HepG2 (cell line): Measurements from ENCODE around the gene C14orf119. TPM values are rescaled to one million over a fixed set of nuclear protein-coding genes. Genes with fewer than 3 reads are reported as not detected.

Experiments used
- CBX5 ChIP-seq: sonication (generic); formaldehyde crosslinking; IDR thresholded peaks from 2 replicates; pipeline ENCODE4 v1.4.0; 2020; ENCODE audit warnings: missing genetic modification reagents, borderline replicate concordance
- EEA1 ChIP-seq: sonication (generic); formaldehyde crosslinking; IDR thresholded peaks from 2 replicates; pipeline ENCODE4 v1.5.1; 2020; ENCODE audit warnings: mild to moderate bottlenecking, missing genetic modification reagents, borderline replicate concordance
- FOSL1 ChIP-seq: sonication (generic); formaldehyde crosslinking; IDR thresholded peaks from 2 replicates; pipeline ENCODE4 v1.9.0; 2021; ENCODE audit warnings: missing genetic modification reagents, borderline replicate concordance
- IRF2 ChIP-seq: IDR thresholded peaks from 2 replicates; pipeline ENCODE4 v1.6.1; 2018; ENCODE audit warnings: missing genetic modification reagents, missing compliant biosample characterization
- MTA1 ChIP-seq: sonication (generic); formaldehyde crosslinking; IDR thresholded peaks from 2 replicates; pipeline ENCODE4 v1.4.0; 2020; ENCODE audit warnings: missing genetic modification reagents, mild to moderate bottlenecking, borderline replicate concordance
- RBFOX2 ChIP-seq: fragments of 200-400 bp; formaldehyde crosslinking; IDR thresholded peaks from 2 replicates; pipeline ENCODE4 v1.6.1; 2017; ENCODE audit warnings: low read depth, mild to moderate bottlenecking, low read length
- RFX3 ChIP-seq: IDR thresholded peaks from 2 replicates; pipeline ENCODE4 v1.6.1; 2016; ENCODE audit warnings: missing biosample characterization, missing genetic modification reagents
- SATB2 ChIP-seq: sonication (generic); formaldehyde crosslinking; IDR thresholded peaks from 2 replicates; pipeline ENCODE4 v1.5.0; 2020; ENCODE audit warnings: missing genetic modification reagents
- SMAD3 ChIP-seq: sonication (generic); formaldehyde crosslinking; IDR thresholded peaks from 2 replicates; pipeline ENCODE4 v1.4.0; 2020; ENCODE audit warnings: missing genetic modification reagents
- SRSF9 ChIP-seq: fragments of 200-400 bp; formaldehyde crosslinking; IDR thresholded peaks from 2 replicates; pipeline ENCODE4 v1.6.1; 2018; ENCODE audit warnings: borderline replicate concordance, mild to moderate bottlenecking, low read depth, low read length; ENCODE audit not compliant: insufficient read depth, poor library complexity, severe bottlenecking
- ZEB1 ChIP-seq: IDR thresholded peaks from 2 replicates; pipeline ENCODE4 v1.6.1; 2012; ENCODE audit warnings: mild to moderate bottlenecking, low read depth, inconsistent platforms; ENCODE audit not compliant: insufficient replicate concordance
- ZNF138 ChIP-seq: sonication (generic); formaldehyde crosslinking; IDR thresholded peaks from 2 replicates; pipeline ENCODE4 v1.5.0; 2020; ENCODE audit warnings: mild to moderate bottlenecking, low read depth, missing genetic modification reagents
- ZNF251 ChIP-seq: sonication (generic); formaldehyde crosslinking; IDR thresholded peaks from 2 replicates; pipeline ENCODE4 v1.9.0; 2021; ENCODE audit warnings: mild to moderate bottlenecking, missing genetic modification reagents
- ZNF256 ChIP-seq: sonication (generic); formaldehyde crosslinking; conservative IDR thresholded peaks from 2 replicates; pipeline ENCODE4 v1.4.0; 2020; ENCODE audit warnings: missing genetic modification reagents
- ZNF335 ChIP-seq: sonication (generic); formaldehyde crosslinking; IDR thresholded peaks from 2 replicates; pipeline ENCODE4 v1.4.0; 2020; ENCODE audit warnings: missing genetic modification reagents
- ZNF598 ChIP-seq: sonication (generic); formaldehyde crosslinking; IDR thresholded peaks from 2 replicates; pipeline ENCODE4 v1.5.1; 2020; ENCODE audit warnings: mild to moderate bottlenecking, missing genetic modification reagents, borderline replicate concordance
- polyA plus RNA-seq, 8 experiments: library from polyadenylated mRNA; depleted of rRNA in 3 of 8; stranded (reverse) in 7 of 8; unstranded in 1 of 8; fragments of >200 nt; fragmentation: Illumina TruSeq in 4 of 8; extraction: Trizol in 4 of 8; gene quantifications; 2 replicates each; pipeline versions ENCODE4 v1.2.1 to v1.2.3, GENCODE V29; 2011 to 2016; ENCODE audit warnings: low read depth in 4 of 8, missing spikeins in 1 of 8, mixed read lengths in 1 of 8; ENCODE audit not compliant: insufficient read depth in 1 of 8
- total RNA-seq, 5 experiments: library from RNA; depleted of rRNA; stranded (reverse); fragments of >200 nt; fragmentation: Illumina TruSeq; extraction: Trizol; gene quantifications; 2 replicates each; pipeline ENCODE4 v1.2.3, GENCODE V29; 2016; ENCODE audit warnings: low read depth in 1 of 5
- TF ChIP-seq, protein P1 (sequence below): IDR thresholded peaks from 2 replicates; pipeline ENCODE4 v1.6.1; 2018; ENCODE audit warnings: missing genetic modification reagents
- TF ChIP-seq, protein P2 (sequence below): sonication (generic); formaldehyde crosslinking; IDR thresholded peaks from 2 replicates; pipeline ENCODE4 v1.4.0; 2020; ENCODE audit warnings: missing genetic modification reagents
- TF ChIP-seq, protein P3 (sequence below): conservative IDR thresholded peaks from 2 replicates; pipeline ENCODE4 v1.6.1; 2018; ENCODE audit warnings: missing genetic modification reagents
- TF ChIP-seq, protein P4 (sequence below): sonication (generic); formaldehyde crosslinking; IDR thresholded peaks from 2 replicates; pipeline ENCODE4 v1.5.1; 2020; ENCODE audit warnings: missing genetic modification reagents, mild to moderate bottlenecking, borderline replicate concordance
- TF ChIP-seq, protein P5 (sequence below): sonication (generic); formaldehyde crosslinking; IDR thresholded peaks from 2 replicates; pipeline ENCODE4 v1.9.0; 2022; ENCODE audit warnings: low read depth, missing genetic modification reagents

C14orf119 gene
- total and polyA plus RNA-seq, 2 of the 13 experiments (the other 11 are each of a cell fraction or from before 2014, with no cell fraction given): 117 to 206 TPM

DNA sequence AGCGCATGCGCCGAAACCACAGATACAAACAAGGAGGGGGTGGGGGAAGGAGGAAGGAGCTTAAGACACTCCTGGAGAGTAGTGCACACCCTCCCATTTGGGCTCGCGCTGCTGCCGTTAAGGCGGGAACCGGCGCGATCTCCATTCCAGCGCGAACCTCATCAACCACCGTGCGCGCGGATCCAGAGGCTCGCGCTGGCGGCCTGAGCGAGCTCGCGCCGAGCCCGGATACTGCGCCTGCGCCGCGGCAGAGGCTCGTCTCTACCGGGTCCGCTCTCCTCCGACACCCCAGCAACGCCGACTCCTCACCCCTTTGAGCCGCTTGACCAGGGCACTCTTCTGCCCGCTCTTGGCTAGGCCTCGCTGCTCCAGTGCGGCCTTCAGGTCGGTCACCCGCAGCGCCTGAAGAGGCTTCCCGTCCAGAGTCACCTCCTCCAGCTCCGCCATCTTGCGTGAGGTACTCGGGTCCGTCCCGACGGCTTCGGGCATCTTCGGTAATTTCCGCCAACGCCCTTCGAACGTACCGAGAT, 574 bp upstream of the C14orf119 start, which contains the start of gene ACIN1 (continued):
- TF ChIP-seq, protein P1, sequence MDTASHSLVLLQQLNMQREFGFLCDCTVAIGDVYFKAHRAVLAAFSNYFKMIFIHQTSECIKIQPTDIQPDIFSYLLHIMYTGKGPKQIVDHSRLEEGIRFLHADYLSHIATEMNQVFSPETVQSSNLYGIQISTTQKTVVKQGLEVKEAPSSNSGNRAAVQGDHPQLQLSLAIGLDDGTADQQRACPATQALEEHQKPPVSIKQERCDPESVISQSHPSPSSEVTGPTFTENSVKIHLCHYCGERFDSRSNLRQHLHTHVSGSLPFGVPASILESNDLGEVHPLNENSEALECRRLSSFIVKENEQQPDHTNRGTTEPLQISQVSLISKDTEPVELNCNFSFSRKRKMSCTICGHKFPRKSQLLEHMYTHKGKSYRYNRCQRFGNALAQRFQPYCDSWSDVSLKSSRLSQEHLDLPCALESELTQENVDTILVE (CRISPR knock-in tag): peak; percentile 51; the same call in 1 of the 2 replicates
- TF ChIP-seq ZNF598 (CRISPR knock-in tag): peak; percentile 99; the same call in 1 of the 2 replicates
- TF ChIP-seq, protein P2, sequence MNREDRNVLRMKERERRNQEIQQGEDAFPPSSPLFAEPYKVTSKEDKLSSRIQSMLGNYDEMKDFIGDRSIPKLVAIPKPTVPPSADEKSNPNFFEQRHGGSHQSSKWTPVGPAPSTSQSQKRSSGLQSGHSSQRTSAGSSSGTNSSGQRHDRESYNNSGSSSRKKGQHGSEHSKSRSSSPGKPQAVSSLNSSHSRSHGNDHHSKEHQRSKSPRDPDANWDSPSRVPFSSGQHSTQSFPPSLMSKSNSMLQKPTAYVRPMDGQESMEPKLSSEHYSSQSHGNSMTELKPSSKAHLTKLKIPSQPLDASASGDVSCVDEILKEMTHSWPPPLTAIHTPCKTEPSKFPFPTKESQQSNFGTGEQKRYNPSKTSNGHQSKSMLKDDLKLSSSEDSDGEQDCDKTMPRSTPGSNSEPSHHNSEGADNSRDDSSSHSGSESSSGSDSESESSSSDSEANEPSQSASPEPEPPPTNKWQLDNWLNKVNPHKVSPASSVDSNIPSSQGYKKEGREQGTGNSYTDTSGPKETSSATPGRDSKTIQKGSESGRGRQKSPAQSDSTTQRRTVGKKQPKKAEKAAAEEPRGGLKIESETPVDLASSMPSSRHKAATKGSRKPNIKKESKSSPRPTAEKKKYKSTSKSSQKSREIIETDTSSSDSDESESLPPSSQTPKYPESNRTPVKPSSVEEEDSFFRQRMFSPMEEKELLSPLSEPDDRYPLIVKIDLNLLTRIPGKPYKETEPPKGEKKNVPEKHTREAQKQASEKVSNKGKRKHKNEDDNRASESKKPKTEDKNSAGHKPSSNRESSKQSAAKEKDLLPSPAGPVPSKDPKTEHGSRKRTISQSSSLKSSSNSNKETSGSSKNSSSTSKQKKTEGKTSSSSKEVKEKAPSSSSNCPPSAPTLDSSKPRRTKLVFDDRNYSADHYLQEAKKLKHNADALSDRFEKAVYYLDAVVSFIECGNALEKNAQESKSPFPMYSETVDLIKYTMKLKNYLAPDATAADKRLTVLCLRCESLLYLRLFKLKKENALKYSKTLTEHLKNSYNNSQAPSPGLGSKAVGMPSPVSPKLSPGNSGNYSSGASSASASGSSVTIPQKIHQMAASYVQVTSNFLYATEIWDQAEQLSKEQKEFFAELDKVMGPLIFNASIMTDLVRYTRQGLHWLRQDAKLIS (CRISPR knock-in tag): peak; percentile 38
- TF ChIP-seq ZNF256 (CRISPR knock-in tag): peak; percentile 97
- TF ChIP-seq SMAD3 (CRISPR knock-in tag): no peak; the same call in 1 of the 2 replicates
- peak; percentile 99 for TF ChIP-seq MTA1 (CRISPR knock-in tag)
- no peak for TF ChIP-seq SRSF9
- TF ChIP-seq, protein P3, sequence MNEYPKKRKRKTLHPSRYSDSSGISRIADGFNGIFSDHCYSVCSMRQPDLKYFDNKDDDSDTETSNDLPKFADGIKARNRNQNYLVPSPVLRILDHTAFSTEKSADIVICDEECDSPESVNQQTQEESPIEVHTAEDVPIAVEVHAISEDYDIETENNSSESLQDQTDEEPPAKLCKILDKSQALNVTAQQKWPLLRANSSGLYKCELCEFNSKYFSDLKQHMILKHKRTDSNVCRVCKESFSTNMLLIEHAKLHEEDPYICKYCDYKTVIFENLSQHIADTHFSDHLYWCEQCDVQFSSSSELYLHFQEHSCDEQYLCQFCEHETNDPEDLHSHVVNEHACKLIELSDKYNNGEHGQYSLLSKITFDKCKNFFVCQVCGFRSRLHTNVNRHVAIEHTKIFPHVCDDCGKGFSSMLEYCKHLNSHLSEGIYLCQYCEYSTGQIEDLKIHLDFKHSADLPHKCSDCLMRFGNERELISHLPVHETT (CRISPR knock-in tag): peak; percentile 64; the same call in 1 of the 2 replicates
- TF ChIP-seq EEA1: peak; percentile 99
- peak; percentile 100 for TF ChIP-seq RBFOX2
- TF ChIP-seq ZEB1: no peak
- TF ChIP-seq, protein P4, sequence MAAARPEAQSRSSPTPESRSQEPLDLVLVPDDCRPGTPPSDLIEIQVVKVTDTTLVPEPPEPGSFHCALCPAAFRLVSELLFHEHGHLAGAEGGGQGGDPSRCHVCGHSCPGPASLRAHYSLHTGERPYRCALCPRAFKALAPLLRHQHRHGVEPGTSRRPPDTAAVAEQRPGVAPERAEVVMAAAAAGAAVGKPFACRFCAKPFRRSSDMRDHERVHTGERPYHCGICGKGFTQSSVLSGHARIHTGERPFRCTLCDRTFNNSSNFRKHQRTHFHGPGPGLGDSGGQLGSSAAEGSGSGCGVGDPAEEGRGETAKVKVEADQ (CRISPR knock-in tag): peak; percentile 96; the same call in 1 of the 2 replicates
- TF ChIP-seq RFX3 (CRISPR knock-in tag): 0 out of 2 replicates have a peak, but pooled peaks have one; percentile 30
- TF ChIP-seq SATB2 (CRISPR knock-in tag): 0 out of 2 replicates have a peak, but pooled peaks have one; percentile 89
- TF ChIP-seq, protein P5, sequence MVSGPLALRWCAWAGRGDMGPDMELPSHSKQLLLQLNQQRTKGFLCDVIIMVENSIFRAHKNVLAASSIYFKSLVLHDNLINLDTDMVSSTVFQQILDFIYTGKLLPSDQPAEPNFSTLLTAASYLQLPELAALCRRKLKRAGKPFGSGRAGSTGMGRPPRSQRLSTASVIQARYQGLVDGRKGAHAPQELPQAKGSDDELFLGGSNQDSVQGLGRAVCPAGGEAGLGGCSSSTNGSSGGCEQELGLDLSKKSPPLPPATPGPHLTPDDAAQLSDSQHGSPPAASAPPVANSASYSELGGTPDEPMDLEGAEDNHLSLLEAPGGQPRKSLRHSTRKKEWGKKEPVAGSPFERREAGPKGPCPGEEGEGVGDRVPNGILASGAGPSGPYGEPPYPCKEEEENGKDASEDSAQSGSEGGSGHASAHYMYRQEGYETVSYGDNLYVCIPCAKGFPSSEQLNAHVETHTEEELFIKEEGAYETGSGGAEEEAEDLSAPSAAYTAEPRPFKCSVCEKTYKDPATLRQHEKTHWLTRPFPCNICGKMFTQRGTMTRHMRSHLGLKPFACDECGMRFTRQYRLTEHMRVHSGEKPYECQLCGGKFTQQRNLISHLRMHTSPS (CRISPR knock-in tag): peak; percentile 84
- peak; percentile 27 for TF ChIP-seq IRF2 (CRISPR knock-in tag)
- no peak for TF ChIP-seq FOSL1 (CRISPR knock-in tag)
- TF ChIP-seq CBX5 (CRISPR knock-in tag): peak; percentile 75; the same call in 1 of the 2 replicates
- TF ChIP-seq ZNF138 (CRISPR knock-in tag): peak; percentile 99
- TF ChIP-seq ZNF251 (CRISPR knock-in tag): peak; percentile 99
- peak; percentile 67; the same call in 1 of the 2 replicates for TF ChIP-seq ZNF335
